HG03103 (cell line): ENCODE data around the gene DMTF1.
"Not testable (repeated sequence)": the region's sequence is repeated elsewhere in the genome, so short reads cannot be mapped to it uniquely, and the experiment has no call there.

Experiments
- ATAC-seq: cut with Tn5 transposase; IDR thresholded peaks from one replicate; pipeline ENCODE4 v1.9.1; 2021; ENCODE audit warnings: low read depth; ENCODE audit not compliant: unreplicated experiment

DMTF1 gene

GRCh38 chr7:87220026-87220733 is 67.9 kb downstream of the DMTF1 start:
- ATAC-seq: peak; percentile 30

- ATAC-seq: no peak
These were observed 68.5 kb downstream of the DMTF1 start for GRCh38 chr7:87220734-87221215.

DNA sequence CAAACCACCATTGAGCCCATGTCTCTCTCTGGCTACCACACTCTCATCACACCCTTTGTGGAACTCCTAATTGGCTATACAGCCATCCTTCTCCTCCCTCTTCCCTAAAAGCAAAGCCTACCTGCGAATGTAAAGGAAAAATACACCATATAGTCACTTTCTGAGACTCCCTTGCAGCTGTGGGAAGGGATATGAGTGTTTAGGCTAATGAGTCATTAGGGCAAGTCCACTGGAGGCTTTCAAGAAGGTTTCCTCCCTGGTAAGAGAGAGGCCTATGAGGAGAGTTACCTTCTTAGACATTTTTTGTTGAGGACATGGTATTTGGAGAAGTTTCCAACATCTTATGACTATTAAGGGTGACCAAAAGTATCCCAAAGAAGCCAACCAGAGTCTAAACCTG is 71.4 kb downstream of the DMTF1 start:
- no peak for ATAC-seq

GRCh38 chr7:87225696-87226095 is 73.4 kb downstream of the DMTF1 start:
- ATAC-seq: no peak

DNA sequence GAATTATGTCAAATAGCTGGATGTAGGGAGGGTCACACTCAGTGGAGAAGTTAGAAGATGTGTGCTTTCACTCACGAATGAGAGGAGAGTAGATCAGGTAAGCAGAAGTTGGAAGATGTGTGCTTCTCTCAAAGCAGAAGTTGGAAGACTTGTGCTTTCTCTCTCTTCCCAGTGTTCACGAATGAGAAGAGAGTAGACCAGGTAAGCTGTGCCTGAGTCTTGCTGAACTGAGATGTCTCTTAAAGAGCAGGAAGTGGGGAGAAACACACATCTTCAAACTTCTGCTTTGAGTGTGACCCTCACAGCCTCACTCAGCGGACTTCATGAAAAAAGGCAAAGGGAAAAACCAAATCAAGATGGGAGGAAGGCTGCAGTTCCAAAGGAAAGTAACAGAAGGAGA is 74.2 kb downstream of the DMTF1 start:
- ATAC-seq: no peak

DNA sequence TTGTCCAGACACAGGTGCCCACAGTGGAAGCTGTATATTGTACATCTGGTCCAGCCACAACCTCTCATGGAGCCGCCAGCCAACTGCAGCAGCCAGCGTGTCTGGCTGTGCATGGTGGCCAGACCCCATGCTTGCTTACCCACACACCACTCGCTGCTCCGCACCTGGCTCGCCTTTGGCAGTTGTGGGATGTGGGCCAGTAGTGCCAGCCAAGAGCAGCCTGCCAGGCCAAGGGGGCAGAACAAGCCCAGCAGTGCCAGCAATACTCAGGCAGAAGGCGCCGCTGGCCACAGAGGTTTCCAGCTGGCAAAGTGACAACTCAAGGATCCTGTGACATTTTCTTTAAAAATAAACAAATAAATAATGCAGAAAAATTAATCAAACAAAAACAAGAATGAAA is 79.0 kb downstream of the DMTF1 start:
- no peak for ATAC-seq

DNA sequence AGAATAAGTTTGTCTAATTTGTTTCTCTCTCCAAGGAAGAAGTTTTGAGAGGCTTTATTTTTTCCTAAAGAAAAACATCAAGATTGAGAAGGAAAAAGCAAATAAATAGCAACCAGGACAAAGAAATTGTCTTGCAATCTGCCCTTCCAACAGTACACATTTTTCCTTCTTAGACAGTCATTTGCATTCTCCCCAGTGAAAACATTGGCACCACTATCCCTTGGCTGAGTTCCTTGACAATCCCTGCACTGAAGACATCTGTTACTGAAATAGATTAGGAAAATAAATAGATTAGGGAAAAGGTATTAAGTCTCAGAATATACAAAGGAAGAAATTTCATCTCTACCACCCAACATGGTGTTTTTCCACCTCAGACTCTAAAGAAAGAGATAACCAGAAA is 79.5 kb downstream of the DMTF1 start:
- ATAC-seq: no peak

GRCh38 chr7:87234949-87235348 is 82.7 kb downstream of the DMTF1 start:
- ATAC-seq: no peak

GRCh38 chr7:87238464-87239051 is 86.3 kb downstream of the DMTF1 start:
- not testable (repeated sequence) for ATAC-seq

GRCh38 chr7:87245671-87246070 is 93.4 kb downstream of the DMTF1 start:
- ATAC-seq: not testable (repeated sequence)
